ENCODE results near the gene APMAP.

DNA sequence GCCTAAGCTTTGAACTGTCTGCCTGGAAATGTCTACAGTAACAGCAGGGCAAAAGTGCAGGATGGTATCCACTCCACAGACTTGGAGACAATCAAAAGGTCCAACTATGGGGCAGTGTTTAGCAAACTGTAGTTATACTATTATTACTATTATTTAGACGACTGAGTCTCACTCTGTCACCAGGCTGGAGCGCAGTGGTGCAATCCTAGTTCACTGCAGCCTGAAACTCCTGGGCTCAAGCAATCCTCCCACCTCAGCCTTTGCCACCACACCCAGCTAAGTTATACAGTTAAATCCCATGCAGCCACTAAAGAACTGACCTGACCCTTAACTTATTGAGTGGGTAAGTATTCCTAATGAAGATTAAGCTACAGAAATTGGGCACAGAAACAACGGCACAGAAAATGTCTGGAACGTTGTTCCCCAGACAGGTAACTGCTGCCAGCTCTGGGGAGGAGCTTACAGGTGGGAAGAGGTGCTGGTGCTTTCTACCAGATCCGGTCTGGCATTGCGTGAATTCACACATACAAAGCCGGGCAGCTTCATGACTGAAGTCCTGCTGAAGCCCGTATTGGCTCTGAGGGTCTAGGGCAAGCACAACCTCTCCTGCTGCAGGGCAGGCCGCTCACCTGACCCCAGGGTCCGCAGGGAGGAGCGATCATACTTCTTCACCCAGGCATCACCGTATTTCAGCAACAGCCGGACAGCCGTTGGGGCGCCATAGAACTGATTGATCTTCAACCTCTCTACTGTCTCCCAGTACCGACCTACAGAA lies 27.0 kb upstream of the APMAP start:
- TF ChIP-seq, protein P1, sequence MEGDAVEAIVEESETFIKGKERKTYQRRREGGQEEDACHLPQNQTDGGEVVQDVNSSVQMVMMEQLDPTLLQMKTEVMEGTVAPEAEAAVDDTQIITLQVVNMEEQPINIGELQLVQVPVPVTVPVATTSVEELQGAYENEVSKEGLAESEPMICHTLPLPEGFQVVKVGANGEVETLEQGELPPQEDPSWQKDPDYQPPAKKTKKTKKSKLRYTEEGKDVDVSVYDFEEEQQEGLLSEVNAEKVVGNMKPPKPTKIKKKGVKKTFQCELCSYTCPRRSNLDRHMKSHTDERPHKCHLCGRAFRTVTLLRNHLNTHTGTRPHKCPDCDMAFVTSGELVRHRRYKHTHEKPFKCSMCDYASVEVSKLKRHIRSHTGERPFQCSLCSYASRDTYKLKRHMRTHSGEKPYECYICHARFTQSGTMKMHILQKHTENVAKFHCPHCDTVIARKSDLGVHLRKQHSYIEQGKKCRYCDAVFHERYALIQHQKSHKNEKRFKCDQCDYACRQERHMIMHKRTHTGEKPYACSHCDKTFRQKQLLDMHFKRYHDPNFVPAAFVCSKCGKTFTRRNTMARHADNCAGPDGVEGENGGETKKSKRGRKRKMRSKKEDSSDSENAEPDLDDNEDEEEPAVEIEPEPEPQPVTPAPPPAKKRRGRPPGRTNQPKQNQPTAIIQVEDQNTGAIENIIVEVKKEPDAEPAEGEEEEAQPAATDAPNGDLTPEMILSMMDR (IDR thresholded peaks at IDR 0.05) = no peak
- TF ChIP-seq EZH2phosphoT487 (IDR thresholded peaks at IDR 0.05) (no peak), EZH2 (IDR thresholded peaks at IDR 0.05) (no peak)

Data from neural progenitor cell (in vitro differentiated cells).